ENCODE measurements around the gene ATF7IP2. TPM values are rescaled to one million over a fixed set of nuclear protein-coding genes. Genes with fewer than 3 reads are reported as not detected.
"Not testable (repeated sequence)": the region's sequence is repeated elsewhere in the genome, so short reads cannot be mapped to it uniquely, and the experiment has no call there.

ATF7IP2 gene
- total and polyA plus RNA-seq, 2 donors (not counting 3 experiments of a cell fraction or from before 2014, with no cell fraction given), result 9.7 to 14.6 TPM

DNA sequence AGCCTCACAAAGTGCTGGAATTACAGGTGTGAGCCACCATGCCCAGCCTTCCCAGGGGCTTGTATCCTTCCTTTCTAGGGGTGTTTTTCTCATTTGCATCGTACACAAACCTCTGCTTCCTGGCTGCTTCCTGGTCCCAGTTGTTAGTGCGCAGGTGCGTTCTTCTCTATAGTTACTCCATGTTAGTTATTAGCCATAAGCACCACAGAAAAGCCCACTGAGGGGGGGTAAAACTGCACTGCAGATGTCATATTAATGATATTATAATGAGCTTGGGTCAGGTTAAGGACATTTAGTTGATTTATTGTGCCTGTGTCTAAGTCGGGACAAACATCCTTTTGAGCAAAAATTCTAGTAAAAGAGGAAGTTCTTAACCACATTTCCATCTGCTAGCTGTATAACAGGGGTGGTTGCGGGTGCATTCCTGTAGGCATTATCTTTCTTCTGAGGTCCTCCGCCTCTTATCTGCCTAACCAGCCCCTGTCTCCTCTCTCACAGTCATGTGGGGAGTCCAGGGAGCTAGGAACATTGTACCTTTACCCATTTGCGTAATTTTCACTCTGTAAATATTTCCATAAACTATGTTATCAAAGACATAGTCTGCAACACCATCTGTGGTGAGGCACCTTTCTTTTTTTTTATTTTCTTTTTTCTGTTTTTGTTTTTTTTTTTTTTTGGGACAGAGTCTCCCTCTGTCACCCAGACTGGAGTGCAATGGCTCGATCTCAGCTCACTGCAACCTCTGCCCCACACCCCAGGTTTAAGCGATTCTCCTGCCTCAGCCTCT lies 23.6 kb upstream of the ATF7IP2 start:
- FAIRE-seq, result no peak
- H3K9me3 ChIP-seq (replicated peaks; ENCODE audit: control insufficient read depth, insufficient read depth, low read length), result no peaks in the 10 kb centered on the region

DNA sequence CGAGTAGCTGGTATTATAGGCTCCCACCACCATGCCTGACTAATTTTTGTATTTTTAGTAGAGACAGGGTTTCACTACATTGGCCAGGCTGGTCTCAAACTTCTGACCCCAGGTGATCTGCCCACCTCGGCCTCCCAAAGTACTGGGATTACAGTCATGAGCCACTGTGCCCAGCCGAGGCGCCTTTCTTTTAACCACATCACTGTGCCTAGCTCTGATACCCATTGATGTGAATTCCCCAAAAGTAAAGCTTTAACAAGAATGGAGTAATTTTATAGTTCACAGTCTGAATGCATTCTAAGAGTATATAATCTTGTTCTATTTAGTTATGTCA lies 23.0 kb upstream of the ATF7IP2 start:
- H3K9ac ChIP-seq (replicated peaks; ENCODE audit: extremely low read depth, insufficient read depth, low read length); H3K27me3 ChIP-seq (ENCODE audit: control insufficient read depth in 2 of 2, insufficient read depth in 2 of 2, low read length in 2 of 2); DNase-seq (ENCODE audit: low read depth, low spot score); intact Hi-C loops (cut with micrococcal nuclease); dilution Hi-C loops (cut with MboI; ENCODE audit: extremely low pct_ligation_motif_present, low sequenced_read_pairs); H3K4me1 ChIP-seq (ENCODE audit: control insufficient read depth, extremely low read depth, insufficient read depth, low read length); H3K9me1 ChIP-seq (replicated peaks; ENCODE audit: control insufficient read depth, extremely low read depth, insufficient read depth, low read length); H3K4me2 ChIP-seq (ENCODE audit: insufficient read depth, low read length); H3K9me3 ChIP-seq (replicated peaks; ENCODE audit: control insufficient read depth, insufficient read depth, low read length); FAIRE-seq; H3K36me3 ChIP-seq (ENCODE audit: control insufficient read depth in 2 of 2, extremely low read depth in 1 of 2, insufficient read depth in 2 of 2, low read length in 2 of 2); CTCF ChIA-PET; H3K79me2 ChIP-seq (ENCODE audit: control insufficient read depth, insufficient read depth, low read length); H3K27ac ChIP-seq (ENCODE audit: insufficient read depth, low read depth, low read length); H2AFZ ChIP-seq (ENCODE audit: low read depth, low read length); H3K4me3 ChIP-seq (replicated peaks in 1 of 3; ENCODE audit: insufficient read depth in 1 of 3, low read depth in 1 of 3, low read length in 3 of 3); BruUV-seq (replicated peaks); POLR2A ChIA-PET; H4K20me1 ChIP-seq (replicated peaks; ENCODE audit: control insufficient read depth, extremely low read depth, insufficient read depth, low read length): not testable (repeated sequence)

More for the DNA sequence above, 23.6 kb upstream of the ATF7IP2 start:
- no peak overlapping the region for H2AFZ ChIP-seq (ENCODE audit: low read depth, low read length)
- H3K4me1 ChIP-seq (ENCODE audit: control insufficient read depth, extremely low read depth, insufficient read depth, low read length), result no peaks in the 10 kb centered on the region
- no peak for TF ChIP-seq POLR2A (IDR thresholded peaks at IDR 0.05; ENCODE audit: low read depth, low read length)
- TF ChIP-seq JUN (IDR thresholded peaks at IDR 0.05; ENCODE audit: borderline replicate concordance, insufficient read depth, insufficient read length, low read depth), result no peak
- no peak for TF ChIP-seq GATA2 (IDR thresholded peaks at IDR 0.05; ENCODE audit: insufficient read depth, insufficient read length, low read depth, low read length)
- TF ChIP-seq MYC (IDR thresholded peaks at IDR 0.05; ENCODE audit: low read depth, low read length), result no peak
- no peak for TF ChIP-seq FOS (IDR thresholded peaks at IDR 0.05; ENCODE audit: borderline replicate concordance, insufficient read depth, low read length)
- no peak for TF ChIP-seq EZH2 (IDR thresholded peaks at IDR 0.05; ENCODE audit: borderline replicate concordance, low read depth, low read length, severe bottlenecking)
- TF ChIP-seq, protein P1, sequence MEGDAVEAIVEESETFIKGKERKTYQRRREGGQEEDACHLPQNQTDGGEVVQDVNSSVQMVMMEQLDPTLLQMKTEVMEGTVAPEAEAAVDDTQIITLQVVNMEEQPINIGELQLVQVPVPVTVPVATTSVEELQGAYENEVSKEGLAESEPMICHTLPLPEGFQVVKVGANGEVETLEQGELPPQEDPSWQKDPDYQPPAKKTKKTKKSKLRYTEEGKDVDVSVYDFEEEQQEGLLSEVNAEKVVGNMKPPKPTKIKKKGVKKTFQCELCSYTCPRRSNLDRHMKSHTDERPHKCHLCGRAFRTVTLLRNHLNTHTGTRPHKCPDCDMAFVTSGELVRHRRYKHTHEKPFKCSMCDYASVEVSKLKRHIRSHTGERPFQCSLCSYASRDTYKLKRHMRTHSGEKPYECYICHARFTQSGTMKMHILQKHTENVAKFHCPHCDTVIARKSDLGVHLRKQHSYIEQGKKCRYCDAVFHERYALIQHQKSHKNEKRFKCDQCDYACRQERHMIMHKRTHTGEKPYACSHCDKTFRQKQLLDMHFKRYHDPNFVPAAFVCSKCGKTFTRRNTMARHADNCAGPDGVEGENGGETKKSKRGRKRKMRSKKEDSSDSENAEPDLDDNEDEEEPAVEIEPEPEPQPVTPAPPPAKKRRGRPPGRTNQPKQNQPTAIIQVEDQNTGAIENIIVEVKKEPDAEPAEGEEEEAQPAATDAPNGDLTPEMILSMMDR (IDR thresholded peaks at IDR 0.05; ENCODE audit: extremely low read depth in 1 of 2, insufficient read depth in 1 of 2, low read depth in 1 of 2, low read length in 2 of 2), result no peak
- TF ChIP-seq POLR2AphosphoS5 (IDR thresholded peaks at IDR 0.05; ENCODE audit: insufficient read depth, low read depth, low read length), result no peak
- TF ChIP-seq, protein P2, sequence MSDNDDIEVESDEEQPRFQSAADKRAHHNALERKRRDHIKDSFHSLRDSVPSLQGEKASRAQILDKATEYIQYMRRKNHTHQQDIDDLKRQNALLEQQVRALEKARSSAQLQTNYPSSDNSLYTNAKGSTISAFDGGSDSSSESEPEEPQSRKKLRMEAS (IDR thresholded peaks at IDR 0.05; ENCODE audit: insufficient read depth, insufficient read length), result no peak
- no TSS peak for BruUV-seq (replicated peaks)
- no peaks in the 10 kb centered on the region for H4K20me1 ChIP-seq (replicated peaks; ENCODE audit: control insufficient read depth, extremely low read depth, insufficient read depth, low read length)
- POLR2A ChIA-PET, result no interaction called here
- H3K79me2 ChIP-seq (ENCODE audit: control insufficient read depth, insufficient read depth, low read length), result no peaks in the 10 kb centered on the region
- CTCF ChIA-PET, result no interaction called here
- H3K4me3 ChIP-seq (replicated peaks in 1 of 3; ENCODE audit: insufficient read depth in 1 of 3, low read depth in 1 of 3, low read length in 3 of 3), result no peak overlapping the region
- no peaks in the 10 kb centered on the region for H3K9me1 ChIP-seq (replicated peaks; ENCODE audit: control insufficient read depth, extremely low read depth, insufficient read depth, low read length)
- intact Hi-C loops (cut with micrococcal nuclease), result no loop called here
- H3K27ac ChIP-seq (ENCODE audit: insufficient read depth, low read depth, low read length), result no peak overlapping the region
- no peak overlapping the region for H3K9ac ChIP-seq (replicated peaks; ENCODE audit: extremely low read depth, insufficient read depth, low read length)
- no peak overlapping the region for H3K4me2 ChIP-seq (ENCODE audit: insufficient read depth, low read length)
- H3K36me3 ChIP-seq (ENCODE audit: control insufficient read depth in 2 of 2, extremely low read depth in 1 of 2, insufficient read depth in 2 of 2, low read length in 2 of 2), result no peaks in the 10 kb centered on the region
- no peaks in the 10 kb centered on the region for H3K27me3 ChIP-seq (ENCODE audit: control insufficient read depth in 2 of 2, insufficient read depth in 2 of 2, low read length in 2 of 2)
- dilution Hi-C loops (cut with MboI; ENCODE audit: extremely low pct_ligation_motif_present, low sequenced_read_pairs), result no loop called here
- DNase-seq (ENCODE audit: low read depth, low spot score), result no peak

DNA sequence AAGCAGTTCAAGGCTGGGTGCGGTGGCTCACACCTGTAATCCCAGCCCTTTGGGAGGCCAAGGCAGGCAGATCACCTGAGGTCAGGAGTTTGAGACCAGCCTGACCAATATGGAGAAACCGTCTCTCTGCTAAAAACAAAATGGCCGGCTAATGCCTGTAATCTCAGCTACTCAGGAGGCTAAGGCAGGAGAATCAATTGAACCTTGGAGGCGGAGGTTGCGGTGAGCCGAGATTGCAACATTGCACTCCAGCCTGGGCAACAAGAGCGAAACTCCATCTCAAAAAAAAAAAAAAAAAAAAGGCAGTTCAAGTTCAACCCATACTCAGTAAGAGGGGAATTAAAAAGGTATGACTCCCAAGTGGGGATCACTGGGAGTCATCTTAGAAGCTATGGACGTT lies 19.2 kb upstream of the ATF7IP2 start:
- POLR2A ChIA-PET; DNase-seq (ENCODE audit: low read depth, low spot score); H3K27ac ChIP-seq (ENCODE audit: insufficient read depth, low read depth, low read length); dilution Hi-C loops (cut with MboI; ENCODE audit: extremely low pct_ligation_motif_present, low sequenced_read_pairs); H3K4me3 ChIP-seq (replicated peaks in 1 of 3; ENCODE audit: insufficient read depth in 1 of 3, low read depth in 1 of 3, low read length in 3 of 3); H3K79me2 ChIP-seq (ENCODE audit: control insufficient read depth, insufficient read depth, low read length); intact Hi-C loops (cut with micrococcal nuclease); H4K20me1 ChIP-seq (replicated peaks; ENCODE audit: control insufficient read depth, extremely low read depth, insufficient read depth, low read length); BruUV-seq (replicated peaks); H3K9me3 ChIP-seq (replicated peaks; ENCODE audit: control insufficient read depth, insufficient read depth, low read length); H3K27me3 ChIP-seq (ENCODE audit: control insufficient read depth in 2 of 2, insufficient read depth in 2 of 2, low read length in 2 of 2); H3K4me1 ChIP-seq (ENCODE audit: control insufficient read depth, extremely low read depth, insufficient read depth, low read length); FAIRE-seq; H2AFZ ChIP-seq (ENCODE audit: low read depth, low read length); H3K4me2 ChIP-seq (ENCODE audit: insufficient read depth, low read length); H3K36me3 ChIP-seq (ENCODE audit: control insufficient read depth in 2 of 2, extremely low read depth in 1 of 2, insufficient read depth in 2 of 2, low read length in 2 of 2); H3K9me1 ChIP-seq (replicated peaks; ENCODE audit: control insufficient read depth, extremely low read depth, insufficient read depth, low read length); H3K9ac ChIP-seq (replicated peaks; ENCODE audit: extremely low read depth, insufficient read depth, low read length): not testable (repeated sequence)
- CTCF ChIA-PET, result interaction anchor here (1.0 kb wide), 1 partner anchor 143 kb away, joined by 3 read pairs; no protein-coding TSS in a partner anchor
